Parathyroid adenoma (tissue), 2 donors: ENCODE results near the gene ATP2B2.

Experiments
- H2AFZ ChIP-seq: fragments of 300-600 bp; sonication (generic); one replicate; pipeline ENCODE4 v1.7.0; 2017; ENCODE audit warnings: antibody characterized with exemption, mild to moderate bottlenecking
- H3K27ac ChIP-seq: fragments of 300-600 bp; sonication (generic); one replicate; pipeline ENCODE4 v1.7.0; 2017
- H3K27me3 ChIP-seq: fragments of 300-600 bp; sonication (generic); one replicate; pipeline ENCODE4 v1.7.0; 2017; ENCODE audit warnings: low read length; ENCODE audit not compliant: control insufficient read depth, insufficient read depth
- H3K36me3 ChIP-seq: fragments of 300-600 bp; sonication (generic); one replicate; pipeline ENCODE4 v1.7.0; 2017; ENCODE audit warnings: low read length; ENCODE audit not compliant: control insufficient read depth, insufficient read depth
- H3K4me1 ChIP-seq: fragments of 300-600 bp; sonication (generic); one replicate; pipeline ENCODE4 v1.7.0; 2017; ENCODE audit warnings: control low read depth
- H3K4me2 ChIP-seq: fragments of 300-600 bp; sonication (generic); one replicate; pipeline ENCODE4 v1.7.0; 2017; ENCODE audit warnings: low read length
- H3K4me3 ChIP-seq: fragments of 300-600 bp; sonication (generic); one replicate; pipeline ENCODE4 v1.7.0; 2017; ENCODE audit warnings: low read depth, low read length
- H3K79me2 ChIP-seq: fragments of 300-600 bp; sonication (generic); one replicate; pipeline ENCODE4 v1.7.0; 2017; ENCODE audit warnings: control low read depth
- H3K9ac ChIP-seq: fragments of 300-600 bp; sonication (generic); one replicate; pipeline ENCODE4 v1.7.0; 2017; ENCODE audit warnings: mild to moderate bottlenecking
- H3K9me3 ChIP-seq: fragments of 300-600 bp; sonication (generic); one replicate; pipeline ENCODE4 v1.7.0; 2017; ENCODE audit warnings: low read length; ENCODE audit not compliant: control insufficient read depth
- TF ChIP-seq, protein P1 (sequence below): fragments of 300-600 bp; sonication (generic); IDR thresholded peaks from one replicate; pipeline ENCODE4 v1.7.0; 2017; ENCODE audit warnings: antibody characterized with exemption, mild to moderate bottlenecking
- donor health status: primary hyperparathyroidism.

The ATP2B2 gene

DNA sequence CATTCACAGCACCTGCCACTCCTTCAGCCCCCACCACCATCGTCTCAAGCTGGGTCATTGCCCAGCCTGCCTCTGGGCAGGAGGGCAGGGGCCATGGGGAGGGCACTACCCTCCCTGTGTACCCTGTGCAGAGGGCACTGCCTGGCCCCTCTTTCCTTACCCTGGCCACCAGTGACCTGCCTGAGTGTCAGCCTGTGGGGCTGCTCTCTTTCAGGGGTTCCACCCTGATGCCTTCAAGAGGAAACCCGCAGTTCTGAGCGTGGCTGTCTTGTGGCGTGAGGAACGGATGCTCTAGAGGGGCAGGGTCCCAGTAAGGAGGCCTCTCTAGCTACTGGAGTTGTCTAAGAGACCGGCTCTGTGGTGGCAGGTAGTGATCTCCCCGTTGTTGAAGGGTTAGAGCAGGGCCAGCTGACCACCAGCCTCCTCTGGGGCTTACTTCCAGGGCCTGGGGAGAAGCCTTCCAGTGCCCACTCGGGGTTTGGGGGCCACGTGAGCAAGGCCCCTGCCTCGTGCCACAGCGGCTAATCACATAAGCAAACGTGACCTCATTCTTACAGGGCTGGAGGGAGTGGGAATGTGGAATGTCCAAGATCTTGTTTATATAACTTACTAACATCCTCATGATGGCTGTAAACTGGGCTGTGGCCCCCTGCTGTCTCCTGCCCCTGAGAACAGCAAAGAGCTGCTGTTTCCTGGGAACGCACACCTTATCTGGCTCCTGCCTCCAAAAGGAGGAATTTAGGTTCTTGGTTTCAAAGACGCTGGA is 153.1 kb downstream of the ATP2B2 start:
- H2AFZ ChIP-seq: no peak overlapping the region
- H3K27ac ChIP-seq: no peak overlapping the region
- H3K4me2 ChIP-seq: no peak overlapping the region
- no peak overlapping the region for H3K9ac ChIP-seq
- no peak overlapping the region for H3K4me3 ChIP-seq
- no peaks in the 10 kb centered on the region for H3K9me3 ChIP-seq
- no peaks in the 10 kb centered on the region for H3K4me1 ChIP-seq
- H3K36me3 ChIP-seq: no peaks in the 10 kb centered on the region
- no peaks in the 10 kb centered on the region for H3K27me3 ChIP-seq
- TF ChIP-seq, protein P1, sequence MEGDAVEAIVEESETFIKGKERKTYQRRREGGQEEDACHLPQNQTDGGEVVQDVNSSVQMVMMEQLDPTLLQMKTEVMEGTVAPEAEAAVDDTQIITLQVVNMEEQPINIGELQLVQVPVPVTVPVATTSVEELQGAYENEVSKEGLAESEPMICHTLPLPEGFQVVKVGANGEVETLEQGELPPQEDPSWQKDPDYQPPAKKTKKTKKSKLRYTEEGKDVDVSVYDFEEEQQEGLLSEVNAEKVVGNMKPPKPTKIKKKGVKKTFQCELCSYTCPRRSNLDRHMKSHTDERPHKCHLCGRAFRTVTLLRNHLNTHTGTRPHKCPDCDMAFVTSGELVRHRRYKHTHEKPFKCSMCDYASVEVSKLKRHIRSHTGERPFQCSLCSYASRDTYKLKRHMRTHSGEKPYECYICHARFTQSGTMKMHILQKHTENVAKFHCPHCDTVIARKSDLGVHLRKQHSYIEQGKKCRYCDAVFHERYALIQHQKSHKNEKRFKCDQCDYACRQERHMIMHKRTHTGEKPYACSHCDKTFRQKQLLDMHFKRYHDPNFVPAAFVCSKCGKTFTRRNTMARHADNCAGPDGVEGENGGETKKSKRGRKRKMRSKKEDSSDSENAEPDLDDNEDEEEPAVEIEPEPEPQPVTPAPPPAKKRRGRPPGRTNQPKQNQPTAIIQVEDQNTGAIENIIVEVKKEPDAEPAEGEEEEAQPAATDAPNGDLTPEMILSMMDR: no peak
- no peaks in the 10 kb centered on the region for H3K79me2 ChIP-seq

DNA sequence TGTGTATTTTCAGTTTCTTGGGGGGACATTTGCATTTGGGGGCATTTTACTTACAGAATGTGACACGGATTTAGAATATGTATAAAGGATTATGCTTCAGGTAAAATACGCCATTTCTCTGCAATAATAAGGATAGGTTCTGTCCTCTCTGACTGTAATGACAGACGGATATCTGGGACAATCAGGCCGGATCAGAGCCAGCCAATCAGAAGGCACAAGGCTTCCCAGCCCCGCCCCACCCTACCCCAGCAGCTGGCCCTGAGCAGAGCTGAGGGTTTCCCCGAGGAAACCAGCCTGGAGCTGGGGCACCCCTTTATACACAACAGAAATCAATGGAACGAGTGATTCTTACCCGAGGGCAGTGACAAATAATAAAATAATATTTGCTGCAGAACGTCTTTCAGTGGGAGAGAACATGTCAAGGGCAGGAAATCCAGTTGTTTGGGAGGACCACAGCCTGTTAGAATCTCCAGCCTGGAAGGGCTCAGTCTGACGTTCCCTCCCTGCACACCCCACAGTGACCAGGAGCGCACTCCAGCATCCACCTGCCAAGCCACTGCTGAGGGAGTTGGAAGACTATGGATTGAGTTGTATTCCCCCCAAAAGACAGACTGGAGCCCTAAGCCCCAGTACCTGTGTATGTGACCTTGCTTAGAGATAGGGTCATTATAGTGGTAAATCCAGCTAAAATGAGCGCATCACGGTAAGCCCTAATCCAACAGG is 154.2 kb downstream of the ATP2B2 start:
- Histone ChIP-seq H3K4me3 (no peak overlapping the region), H3K9ac (no peak overlapping the region), H3K27me3 (no peaks in the 10 kb centered on the region), H3K79me2 (no peaks in the 10 kb centered on the region), H3K4me1 (no peaks in the 10 kb centered on the region), H2AFZ (no peak overlapping the region), H3K36me3 (no peaks in the 10 kb centered on the region), H3K9me3 (no peaks in the 10 kb centered on the region), H3K27ac (no peak overlapping the region), H3K4me2 (no peak overlapping the region)
- TF ChIP-seq, protein P1: no peak

DNA sequence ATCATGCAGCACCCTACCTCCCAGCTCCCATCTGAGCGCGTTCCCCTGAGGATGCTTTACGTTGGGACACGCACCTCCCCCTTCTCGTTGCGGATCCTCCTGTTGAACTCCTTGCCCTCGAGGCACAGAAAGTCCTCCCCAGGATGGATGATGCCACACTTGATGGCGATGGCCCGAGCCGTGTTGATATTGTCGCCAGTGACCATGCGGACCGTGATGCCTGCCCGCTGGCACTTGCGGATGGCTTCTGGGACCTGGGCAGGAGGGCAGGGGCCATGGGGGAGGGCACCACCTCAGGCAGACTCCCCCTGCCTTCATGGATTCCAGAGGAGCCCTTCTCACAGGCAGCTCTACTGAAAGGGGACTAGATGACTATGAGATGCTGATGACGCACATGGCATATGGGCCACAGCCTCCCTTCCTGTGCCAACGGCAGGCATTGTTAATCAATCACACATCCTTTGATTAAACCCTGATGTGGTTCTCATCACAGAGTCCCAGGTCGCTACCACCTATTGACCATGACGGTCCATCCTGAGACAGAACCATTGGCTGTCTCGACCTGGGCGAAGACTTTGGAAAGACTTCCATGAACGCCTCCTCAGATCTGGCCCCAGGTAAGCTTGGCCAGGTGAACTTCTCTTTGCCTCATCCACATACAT is 154.9 kb downstream of the ATP2B2 start:
- Histone ChIP-seq H3K4me1 (no peaks in the 10 kb centered on the region), H3K9me3 (no peaks in the 10 kb centered on the region), H3K36me3 (no peaks in the 10 kb centered on the region), H3K27me3 (no peaks in the 10 kb centered on the region), H3K4me2 (no peak overlapping the region), H3K27ac (no peak overlapping the region), H2AFZ (no peak overlapping the region), H3K9ac (no peak overlapping the region), H3K79me2 (no peaks in the 10 kb centered on the region), H3K4me3 (no peak overlapping the region)
- TF ChIP-seq, protein P1: no peak

DNA sequence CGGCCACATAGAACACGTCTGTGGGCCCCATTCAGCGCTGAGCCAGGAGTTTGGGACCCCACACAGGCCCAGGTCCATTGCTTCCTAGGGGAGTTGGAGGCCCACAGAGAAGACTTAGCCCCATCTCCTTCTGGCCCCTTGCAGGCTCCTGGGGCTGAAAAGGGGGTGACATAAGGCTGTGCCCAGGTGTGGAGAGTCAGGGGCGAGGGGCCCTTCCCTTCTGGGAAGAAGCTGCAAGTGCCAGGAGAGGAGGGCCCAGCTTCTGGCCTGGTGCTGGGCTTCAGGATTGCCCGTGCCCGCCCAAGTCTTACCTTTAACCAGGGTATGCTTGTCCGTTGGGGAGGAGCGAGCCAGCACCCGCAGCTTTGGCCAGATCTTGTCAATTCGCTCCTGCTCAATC is 155.6 kb downstream of the ATP2B2 start:
- no peaks in the 10 kb centered on the region for H3K4me1 ChIP-seq
- H3K36me3 ChIP-seq: no peaks in the 10 kb centered on the region
- H3K4me2 ChIP-seq: no peak overlapping the region
- H3K4me3 ChIP-seq: no peak overlapping the region
- H3K9me3 ChIP-seq: no peaks in the 10 kb centered on the region
- no peak overlapping the region for H3K9ac ChIP-seq
- no peak overlapping the region for H3K27ac ChIP-seq
- no peaks in the 10 kb centered on the region for H3K79me2 ChIP-seq
- no peaks in the 10 kb centered on the region for H3K27me3 ChIP-seq
- no peak overlapping the region for H2AFZ ChIP-seq
- TF ChIP-seq, protein P1: no peak
